GM13976 (cell line): Measurements from ENCODE around the gene SIGLEC6.

Experiments
- DNase-seq: peaks from one replicate; pipeline ENCODE4 v3.0.0; 2012; ENCODE audit warnings: low spot score
- CTCF ChIP-seq: IDR thresholded peaks from 2 replicates; pipeline ENCODE4 v1.5.1; 2012; ENCODE audit warnings: borderline replicate concordance, mild to moderate bottlenecking; ENCODE audit not compliant: insufficient read depth; ENCODE audit errors: extremely low read depth, missing control alignments, control extremely low read depth
- in situ Hi-C: fragments of 300-500 bp; cut with MboI; formaldehyde crosslinking; loops from one replicate; pipeline ENCODE4 v1.12.0; 2022; ENCODE audit warnings: low sequenced_read_pairs, mixed read lengths, inconsistent platforms; ENCODE audit not compliant: unreplicated experiment

SIGLEC6 gene

GRCh38 chr19:51514866-51515481 lies 16.5 kb downstream of the SIGLEC6 start:
- peak; percentile 69 for DNase-seq
- peak; percentile 67 for TF ChIP-seq CTCF
- in situ Hi-C loops, result no loop called here

- in situ Hi-C loops, result no loop called here
- no peak for TF ChIP-seq CTCF
- no peak for DNase-seq
Measured at GRCh38 chr19:51513968-51514367, 17.5 kb downstream of the SIGLEC6 start.

GRCh38 chr19:51511353-51511752 lies 20.1 kb downstream of the SIGLEC6 start:
- TF ChIP-seq CTCF, result peak; percentile 16
- DNase-seq, result no peak
- in situ Hi-C loops, result no loop called here

- in situ Hi-C loops, result no loop called here
- TF ChIP-seq CTCF, result no peak
- no peak for DNase-seq
Measured at GRCh38 chr19:51509823-51510660, 21.4 kb downstream of the SIGLEC6 start.

- TF ChIP-seq CTCF, result no peak
- in situ Hi-C loops, result no loop called here
- DNase-seq, result no peak
Measured at GRCh38 chr19:51508059-51508733, 23.3 kb downstream of the SIGLEC6 start.

GRCh38 chr19:51507640-51508058 lies 23.8 kb downstream of the SIGLEC6 start:
- no peak for DNase-seq

More at GRCh38 chr19:51507640-51508058, 23.8 kb downstream of the SIGLEC6 start:
- no peak for TF ChIP-seq CTCF
- in situ Hi-C loops, result no loop called here
